Right lobe of liver (tissue), 6 donors: Measurements from ENCODE around the gene MNAT1. TPM values are rescaled to one million over a fixed set of nuclear protein-coding genes. Genes with fewer than 3 reads are reported as not detected.
A peak's percentile ranks its signal among the peaks of the same experiment; 100 is the strongest.

Source experiments
- ATAC-seq, 4 donors: fragments of 200-7000 bp; cut with Tn5 transposase; one replicate each; pipeline ENCODE4 v1.9.1; 2020; ENCODE audit warnings: mild to moderate bottlenecking in 4 of 4, moderate library complexity in 4 of 4
- DNase-seq, 3 donors: peaks; one replicate each; pipeline ENCODE4 v3.0.0-alpha.2; 2020
- H3K27ac ChIP-seq, 3 donors: fragments of 200-600 bp; one replicate each; pipeline ENCODE4 v1.8.0; 2022
- H3K27me3 ChIP-seq, 2 donors: fragments of 200-600 bp; one replicate each; pipeline ENCODE4 v1.8.0; 2022
- H3K36me3 ChIP-seq, 4 donors: fragments of 200-600 bp; sonication (generic) in 1 of 4; one replicate each; pipeline versions ENCODE4 v1.5.1 to v1.8.0; 2017 to 2022; ENCODE audit warnings: control low read depth in 1 of 4
- H3K4me1 ChIP-seq, 4 donors: fragments of 200-600 bp; sonication (generic) in 1 of 4; one replicate each; pipeline versions ENCODE4 v1.5.1 to v1.8.0; 2017 to 2022; ENCODE audit warnings: control low read depth in 1 of 4
- H3K4me3 ChIP-seq, 3 donors: fragments of 200-600 bp; one replicate each; pipeline ENCODE4 v1.8.0; 2022
- H3K9me3 ChIP-seq, 4 donors: fragments of 200-600 bp; sonication (generic) in 1 of 4; one replicate each; pipeline versions ENCODE4 v1.5.1 to v1.8.0; 2017 to 2022; ENCODE audit warnings: control low read depth in 1 of 4
- CTCF ChIP-seq, 4 donors: fragments of 200-600 bp in 3 of 4; fragments of 450-650 bp in 1 of 4; IDR thresholded peaks; one replicate each; pipeline versions ENCODE4 v1.5.1 to v1.8.0; 2016 to 2022; ENCODE audit warnings: antibody characterized with exemption in 4 of 4, mild to moderate bottlenecking in 2 of 4
- POLR2A ChIP-seq: fragments of 450-650 bp; IDR thresholded peaks from one replicate; pipeline ENCODE4 v1.6.1; 2017; ENCODE audit warnings: antibody characterized with exemption, mild to moderate bottlenecking
- WGBS: methylation state at CpG from one replicate; pipeline ENCODE4 v1.1.6; 2018; ENCODE audit warnings: low coverage, low lambda C conversion rate; ENCODE audit not compliant: insufficient coverage; ENCODE audit errors: missing lambda C conversion rate; 5-methylcytosine and 5-hydroxymethylcytosine counted together
- intact Hi-C, 2 donors: fragments of 100-400 bp; cut with DNase I; formaldehyde crosslinking; loops; one replicate each; pipeline versions ENCODE4 v1.11.2 to v1.14.1; 2022
- total RNA-seq, 6 experiments: library from RNA; depleted of rRNA in 2 of 6; stranded (reverse); fragments of >200 nt in 2 of 6; fragmentation: NEBNext Ultra II Directional in 3 of 6; extraction: Animal tissue kit (Norgen Biotek cat#: 25700) in 3 of 6; gene quantifications; one replicate each; pipeline versions ENCODE4 v1.1.0 to v1.2.4, GENCODE V29; 2016 to 2023
- donor health status: DM: no; HTN: yes; CAD: no.
- donor health status: DM: no; HTN: no; CAD: no.
- donor health status: DM: no; HTN: no; CAD: no.
- donor health status: DM: no; HTN: yes; CAD: no.
- donor health status: DM: no; HTN: yes; CAD: no.

MNAT1 gene
- total RNA-seq, 6 experiments from 2014 or later, result 10.5 to 15.2 (median 12.3) TPM

GRCh38 chr14:60758885-60759284 lies 24.3 kb downstream of the MNAT1 start:
- TF ChIP-seq CTCF (IDR thresholded peaks at IDR 0.05), result no peak
- TF ChIP-seq POLR2A, result no peak
- 62% methylated on average over 2 of the region's 2 CpGs for WGBS
- Histone ChIP-seq H3K27me3 (no peaks in the 10 kb centered on the region), H3K36me3 (no peaks in the 10 kb centered on the region), H3K4me3 (no peak overlapping the region), H3K9me3 (no peaks in the 10 kb centered on the region), H3K27ac (no peak overlapping the region), H3K4me1 (no peaks in the 10 kb centered on the region)
- intact Hi-C loops, result no loop called here
- DNase-seq (no peak), ATAC-seq (no peak)

GRCh38 chr14:60760209-60760608 lies 25.6 kb downstream of the MNAT1 start:
- Histone ChIP-seq H3K27ac (no peak overlapping the region), H3K9me3 (no peaks in the 10 kb centered on the region), H3K27me3 (no peaks in the 10 kb centered on the region), H3K36me3 (no peaks in the 10 kb centered on the region), H3K4me1 (no peaks in the 10 kb centered on the region), H3K4me3 (no peak overlapping the region)
- ATAC-seq (no peak), DNase-seq (no peak)
- WGBS, result 75% methylated on average over 1 of the region's 1 CpG
- TF ChIP-seq CTCF (IDR thresholded peaks at IDR 0.05) (no peak), POLR2A (no peak)
- intact Hi-C loops, result no loop called here

- no peak overlapping the region for H3K27ac ChIP-seq
- no peaks in the 10 kb centered on the region for H3K36me3 ChIP-seq
- TF ChIP-seq CTCF (IDR thresholded peaks at IDR 0.05) (no peak), POLR2A (no peak)
- no peaks in the 10 kb centered on the region for H3K27me3 ChIP-seq
- intact Hi-C loops, result no loop called here
- no peaks in the 10 kb centered on the region for H3K4me1 ChIP-seq
- no peaks in the 10 kb centered on the region for H3K9me3 ChIP-seq
- DNase-seq (no peak), ATAC-seq (peak in 1 of 4 donors; percentile 43)
- no peak overlapping the region for H3K4me3 ChIP-seq
- WGBS, result 71% methylated on average over 3 of the region's 3 CpGs
Observed at GRCh38 chr14:60760644-60761364, 26.2 kb downstream of the MNAT1 start.

- WGBS, result 89% methylated on average over 2 of the region's 2 CpGs
- intact Hi-C loops, result no loop called here
Observed at GRCh38 chr14:60768602-60769001, 34.0 kb downstream of the MNAT1 start.

More at GRCh38 chr14:60768602-60769001, 34.0 kb downstream of the MNAT1 start:
- H3K4me3 ChIP-seq, result no peak overlapping the region
- H3K9me3 ChIP-seq, result no peaks in the 10 kb centered on the region
- H3K27me3 ChIP-seq, result no peaks in the 10 kb centered on the region
- ATAC-seq (no peak), DNase-seq (no peak)
- TF ChIP-seq POLR2A, result no peak
- TF ChIP-seq CTCF (IDR thresholded peaks at IDR 0.05), result no peak
- H3K4me1 ChIP-seq, result no peaks in the 10 kb centered on the region
- H3K27ac ChIP-seq, result no peak overlapping the region
- no peaks in the 10 kb centered on the region for H3K36me3 ChIP-seq
